ENCODE measurements around the gene ANXA2R. TPM values are rescaled to one million over a fixed set of nuclear protein-coding genes. Genes with fewer than 3 reads are reported as not detected.

Gene ANXA2R
- total RNA-seq, 2 donors from 2014 or later: 1.1 to 1.3 TPM

- no peaks in the 10 kb centered on the region for H3K27me3 ChIP-seq
- H3K4me3 ChIP-seq: no peak overlapping the region
- intact Hi-C loops (cut with DNase I): no loop called here
- no peak for TF ChIP-seq CTCF (IDR thresholded peaks at IDR 0.05)
- H3K4me1 ChIP-seq: no peaks in the 10 kb centered on the region
- H3K9ac ChIP-seq (ENCODE audit: low read depth in 2 of 2, low read length in 2 of 2): no peak overlapping the region
- DNase-seq: no peak
- no peak overlapping the region for H3K27ac ChIP-seq
- H3K9me3 ChIP-seq: no peaks in the 10 kb centered on the region
- no peaks in the 10 kb centered on the region for H3K36me3 ChIP-seq
Observed at GRCh38 chr5:43046474-43046873, 6.4 kb upstream of the ANXA2R start.

GRCh38 chr5:43045236-43045635 is 5.1 kb upstream of the ANXA2R start:
- intact Hi-C loops (cut with DNase I): no loop called here
- TF ChIP-seq CTCF (IDR thresholded peaks at IDR 0.05): no peak
- H3K36me3 ChIP-seq: no peaks in the 10 kb centered on the region
- H3K9ac ChIP-seq (ENCODE audit: low read depth in 2 of 2, low read length in 2 of 2): no peak overlapping the region
- H3K4me3 ChIP-seq: no peak overlapping the region
- DNase-seq: no peak
- no peak overlapping the region for H3K27ac ChIP-seq
- no peaks in the 10 kb centered on the region for H3K27me3 ChIP-seq
- H3K4me1 ChIP-seq: no peaks in the 10 kb centered on the region
- no peaks in the 10 kb centered on the region for H3K9me3 ChIP-seq

- Histone ChIP-seq H3K4me3 (no peak overlapping the region), H3K36me3 (no peaks in the 10 kb centered on the region), H3K27ac (no peak overlapping the region), H3K9ac (ENCODE audit: low read depth in 2 of 2, low read length in 2 of 2) (no peak overlapping the region), H3K4me1 (no peaks in the 10 kb centered on the region), H3K27me3 (no peaks in the 10 kb centered on the region), H3K9me3 (no peaks in the 10 kb centered on the region)
- TF ChIP-seq CTCF (IDR thresholded peaks at IDR 0.05): no peak
- intact Hi-C loops (cut with DNase I): loop anchor here (5.0 kb wide), 1 partner anchor 37 kb away; no protein-coding TSS in a partner anchor
- no peak for DNase-seq
Observed at GRCh38 chr5:43044181-43044914, 4.2 kb upstream of the ANXA2R start.

GRCh38 chr5:43043400-43043756 is 3.3 kb upstream of the ANXA2R start:
- peak overlapping the region; percentile 79 to 85 for H3K9ac ChIP-seq (ENCODE audit: low read depth in 2 of 2, low read length in 2 of 2)
- H3K27ac ChIP-seq: peak overlapping the region; percentile 97
- intact Hi-C loops (cut with DNase I): loop anchor here (2.0 to 5.0 kb wide), 2 partner anchors 36 to 91 kb away; no protein-coding TSS in a partner anchor
- no peak for TF ChIP-seq CTCF (IDR thresholded peaks at IDR 0.05)
- no peaks in the 10 kb centered on the region for H3K36me3 ChIP-seq
- no peak for DNase-seq
- H3K4me3 ChIP-seq: peak overlapping the region; percentile 71
- H3K9me3 ChIP-seq: no peaks in the 10 kb centered on the region
- H3K4me1 ChIP-seq: no peaks in the 10 kb centered on the region
- H3K27me3 ChIP-seq: no peaks in the 10 kb centered on the region

GRCh38 chr5:43042626-43043399 is 2.7 kb upstream of the ANXA2R start:
- H3K9ac ChIP-seq (ENCODE audit: low read depth in 2 of 2, low read length in 2 of 2): peak overlapping the region; percentile 79 to 85
- H3K27ac ChIP-seq: peak overlapping the region; percentile 97
- no peaks in the 10 kb centered on the region for H3K36me3 ChIP-seq
- TF ChIP-seq CTCF (IDR thresholded peaks at IDR 0.05): no peak
- peak overlapping the region; percentile 71 for H3K4me3 ChIP-seq
- no peaks in the 10 kb centered on the region for H3K9me3 ChIP-seq
- no peaks in the 10 kb centered on the region for H3K4me1 ChIP-seq
- DNase-seq: peak; percentile 69
- no peaks in the 10 kb centered on the region for H3K27me3 ChIP-seq
- intact Hi-C loops (cut with DNase I): loop anchor here (2.0 to 5.0 kb wide), 2 partner anchors 36 to 90 kb away; no protein-coding TSS in a partner anchor

Measured in colonic mucosa (tissue), 4 donors.